ENCODE measurements around the gene KCTD10. TPM values are rescaled to one million over a fixed set of nuclear protein-coding genes. Genes with fewer than 3 reads are reported as not detected.

Gene KCTD10
- total RNA-seq, 4 donors from 2014 or later = 52.4 to 70.9 (median 65.2) TPM

DNA sequence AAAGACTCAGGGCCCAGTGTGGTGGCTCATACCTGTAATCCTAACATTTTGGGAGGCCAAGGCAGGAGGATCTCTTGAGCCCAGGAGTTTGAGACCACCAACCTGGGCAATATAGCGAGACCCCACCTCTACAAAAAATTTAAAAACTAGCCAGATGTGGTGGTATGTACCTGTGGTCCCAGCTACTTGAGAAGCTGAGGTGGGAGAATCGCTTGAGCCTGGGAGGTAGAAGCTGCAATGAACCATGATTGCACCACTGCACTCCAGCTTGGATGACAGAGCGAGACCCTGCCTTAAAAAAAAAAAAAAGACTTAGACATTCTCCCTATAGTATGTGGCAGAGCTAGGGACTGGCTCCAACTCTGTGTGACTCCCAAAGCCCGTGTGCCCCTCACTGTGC is 3.3 kb upstream of the KCTD10 start:
- TF ChIP-seq, protein P1, sequence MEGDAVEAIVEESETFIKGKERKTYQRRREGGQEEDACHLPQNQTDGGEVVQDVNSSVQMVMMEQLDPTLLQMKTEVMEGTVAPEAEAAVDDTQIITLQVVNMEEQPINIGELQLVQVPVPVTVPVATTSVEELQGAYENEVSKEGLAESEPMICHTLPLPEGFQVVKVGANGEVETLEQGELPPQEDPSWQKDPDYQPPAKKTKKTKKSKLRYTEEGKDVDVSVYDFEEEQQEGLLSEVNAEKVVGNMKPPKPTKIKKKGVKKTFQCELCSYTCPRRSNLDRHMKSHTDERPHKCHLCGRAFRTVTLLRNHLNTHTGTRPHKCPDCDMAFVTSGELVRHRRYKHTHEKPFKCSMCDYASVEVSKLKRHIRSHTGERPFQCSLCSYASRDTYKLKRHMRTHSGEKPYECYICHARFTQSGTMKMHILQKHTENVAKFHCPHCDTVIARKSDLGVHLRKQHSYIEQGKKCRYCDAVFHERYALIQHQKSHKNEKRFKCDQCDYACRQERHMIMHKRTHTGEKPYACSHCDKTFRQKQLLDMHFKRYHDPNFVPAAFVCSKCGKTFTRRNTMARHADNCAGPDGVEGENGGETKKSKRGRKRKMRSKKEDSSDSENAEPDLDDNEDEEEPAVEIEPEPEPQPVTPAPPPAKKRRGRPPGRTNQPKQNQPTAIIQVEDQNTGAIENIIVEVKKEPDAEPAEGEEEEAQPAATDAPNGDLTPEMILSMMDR (IDR thresholded peaks at IDR 0.05; ENCODE audit: low read depth) = no peak

DNA sequence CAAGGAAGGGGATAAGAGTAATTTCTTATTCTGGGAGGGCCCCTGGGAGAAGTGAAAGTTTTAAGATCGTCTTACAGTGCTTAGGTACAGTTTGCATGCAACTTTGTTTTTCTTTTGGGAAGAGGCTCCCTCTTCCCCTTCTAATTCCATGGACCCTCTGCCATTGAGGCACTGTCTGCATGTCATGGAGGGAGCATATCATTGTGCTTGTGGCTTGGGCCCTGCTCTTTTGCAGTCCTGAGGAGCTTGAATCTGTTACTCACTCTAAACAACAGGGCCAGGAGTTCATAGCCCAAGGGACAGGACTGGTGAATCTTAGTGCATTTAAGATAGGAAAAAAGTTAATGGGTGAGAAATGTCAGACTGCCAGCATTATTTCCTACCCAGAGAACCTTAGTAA is 2.7 kb upstream of the KCTD10 start:
- TF ChIP-seq, protein P1 (IDR thresholded peaks at IDR 0.05; ENCODE audit: low read depth) = no peak

DNA sequence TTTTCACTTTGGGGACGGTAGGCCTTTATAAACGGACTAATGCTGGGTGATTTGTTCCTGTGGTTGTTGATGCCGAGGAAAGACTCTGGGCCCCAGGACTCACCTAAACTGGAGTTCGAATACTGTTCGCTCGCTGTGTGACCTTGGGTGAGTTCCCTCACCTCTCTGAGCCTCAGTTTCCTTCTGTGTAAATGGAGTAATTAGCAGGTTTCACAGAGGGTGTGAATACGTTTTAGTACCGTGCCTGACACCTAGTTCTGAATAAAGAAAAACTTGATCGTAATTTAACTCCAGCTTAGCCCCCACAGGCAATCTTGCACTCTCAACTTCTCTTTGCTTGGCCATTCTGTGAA is 839 bp upstream of the KCTD10 start:
- TF ChIP-seq, protein P1 (IDR thresholded peaks at IDR 0.05; ENCODE audit: low read depth) = no peak

- TF ChIP-seq, protein P1 (IDR thresholded peaks at IDR 0.05; ENCODE audit: low read depth) = no peak
Measured at GRCh38 chr12:109476807-109477184, 304 bp downstream of the KCTD10 start.

DNA sequence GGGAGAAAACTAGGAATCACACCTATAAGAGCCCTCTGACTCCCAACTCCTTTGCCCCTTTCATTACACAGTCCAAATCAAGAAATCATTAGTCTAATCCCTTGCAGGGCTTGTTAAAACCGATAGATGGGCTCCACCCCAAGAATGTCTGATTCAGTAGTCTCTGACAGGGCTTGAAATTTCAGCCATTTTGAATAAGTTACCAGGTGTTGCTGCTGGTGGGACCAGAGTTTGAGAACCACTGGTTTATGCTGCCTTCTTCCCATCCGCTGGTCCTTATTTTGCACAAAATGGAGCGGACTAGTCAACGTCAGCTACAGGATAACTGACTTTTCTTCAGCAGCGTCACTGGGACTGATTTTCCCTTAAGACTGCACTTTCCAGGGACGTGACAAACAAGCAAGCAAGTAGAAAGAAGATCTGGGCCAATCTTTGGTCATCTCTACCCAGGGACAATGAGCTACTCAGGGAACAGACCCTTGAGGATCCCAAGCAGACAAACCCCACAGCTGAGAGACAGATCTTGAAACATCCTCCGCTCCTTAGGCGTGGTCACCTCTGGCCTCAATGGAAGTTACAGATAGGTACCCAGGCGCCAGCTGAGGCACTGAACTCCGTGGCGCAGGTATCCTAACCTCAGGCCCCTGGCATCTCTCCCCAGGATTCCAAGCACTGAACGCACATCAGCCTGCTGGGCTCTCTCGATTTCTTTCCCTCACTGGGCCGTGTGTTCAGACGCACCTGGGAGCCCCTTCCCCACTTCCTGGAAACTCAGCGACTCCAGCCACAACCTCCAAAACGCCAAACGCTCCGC is 900 bp downstream of the KCTD10 start:
- TF ChIP-seq, protein P1 (IDR thresholded peaks at IDR 0.05; ENCODE audit: low read depth) = no peak

- TF ChIP-seq, protein P1 (IDR thresholded peaks at IDR 0.05; ENCODE audit: low read depth) = no peak
Measured at GRCh38 chr12:109475121-109475520, 2.0 kb downstream of the KCTD10 start.

DNA sequence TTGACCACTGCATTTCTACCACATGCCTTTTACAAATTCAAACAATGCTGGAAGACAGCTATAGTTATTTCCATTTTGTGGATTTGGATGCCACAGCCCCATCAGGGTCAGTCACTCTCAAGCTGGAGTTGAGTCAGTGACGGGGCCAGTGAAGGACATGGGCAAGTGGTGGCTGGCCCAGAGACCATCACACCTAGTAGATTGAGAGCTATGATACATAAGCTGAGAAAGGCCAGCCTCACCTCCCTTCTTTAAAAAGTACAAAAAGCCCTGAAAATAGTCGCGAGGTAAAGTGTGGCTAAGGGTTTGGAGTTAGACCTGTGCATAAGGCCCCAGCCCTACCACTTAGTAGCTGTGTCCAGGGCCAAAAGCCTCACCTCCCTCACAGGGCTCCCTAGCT is 4.1 kb downstream of the KCTD10 start:
- TF ChIP-seq, protein P1 (IDR thresholded peaks at IDR 0.05; ENCODE audit: low read depth) = no peak
